SU-DHL-6 (cell line): ENCODE measurements around the gene NRIP3.
A peak's percentile ranks its signal among the peaks of the same experiment; 100 is the strongest.

ENCODE experiments used
- H2AFZ ChIP-seq: fragments of 200-600 bp; sonication (generic); 2 replicates; pipeline ENCODE4 v1.6.1; 2014; ENCODE audit warnings: low read depth, mild to moderate bottlenecking, moderate library complexity, mixed read lengths, antibody characterized with exemption, low read length; ENCODE audit not compliant: severe bottlenecking
- H3F3A ChIP-seq: fragments of 200-600 bp; shearing (Covaris generic); 2 replicates; pipeline ENCODE4 v1.6.0; 2016; ENCODE audit warnings: antibody characterized with exemption, mild to moderate bottlenecking; ENCODE audit not compliant: insufficient read depth
- H3K27ac ChIP-seq: fragments of 200-600 bp; sonication (generic); 2 replicates; pipeline ENCODE4 v1.5.1; 2016; ENCODE audit warnings: low read depth, mild to moderate bottlenecking, low read length, moderate library complexity, mixed read lengths
- H3K27me3 ChIP-seq: fragments of 200-600 bp; sonication (generic), shearing (Covaris generic); 2 replicates; pipeline ENCODE4 v1.6.0; 2014; ENCODE audit warnings: mild to moderate bottlenecking, low read length
- H3K36me3 ChIP-seq: fragments of 200-600 bp; sonication (generic); 2 replicates; pipeline ENCODE4 v1.6.1; 2014; ENCODE audit warnings: mild to moderate bottlenecking, low read length, mixed read lengths
- H3K4me2 ChIP-seq: fragments of 300-600, 200-600 bp; shearing (Covaris generic), sonication (generic); 2 replicates; pipeline ENCODE4 v1.6.0; 2014; ENCODE audit warnings: low read length, low read depth, mild to moderate bottlenecking; ENCODE audit not compliant: poor library complexity, severe bottlenecking
- H3K4me3 ChIP-seq: fragments of 200-600 bp; sonication (generic); 2 replicates; pipeline ENCODE4 v1.5.1; 2014; ENCODE audit warnings: antibody characterized with exemption, low read length, mild to moderate bottlenecking, mixed read lengths; ENCODE audit not compliant: insufficient read depth, poor library complexity, severe bottlenecking
- H3K79me2 ChIP-seq: fragments of 200-600 bp; sonication (generic); 2 replicates; pipeline ENCODE4 v1.6.1; 2014; ENCODE audit warnings: mild to moderate bottlenecking, low read length, moderate library complexity; ENCODE audit not compliant: insufficient read depth
- H3K9ac ChIP-seq: fragments of 200-600 bp; sonication (generic); 2 replicates; pipeline ENCODE4 v1.7.0; 2014; ENCODE audit warnings: mild to moderate bottlenecking, low read length
- H3K9me2 ChIP-seq: fragments of 200-600 bp; sonication (generic); replicated peaks from 2 replicates; pipeline ENCODE4 v1.6.1; 2014; ENCODE audit warnings: low read length; ENCODE audit not compliant: insufficient read depth
- H3K9me3 ChIP-seq: fragments of 200-600 bp; sonication (generic); 2 replicates; pipeline ENCODE4 v1.6.1; 2014; ENCODE audit warnings: low read length, mixed read lengths; ENCODE audit not compliant: insufficient read depth
- H4K20me1 ChIP-seq: fragments of 200-600 bp; sonication (generic); 2 replicates; pipeline ENCODE4 v1.6.1; 2014; ENCODE audit warnings: low read depth, mild to moderate bottlenecking, antibody characterized with exemption, low read length, moderate library complexity, mixed read lengths
- EZH2phosphoT487 ChIP-seq: fragments of 200-600 bp; sonication (generic), shearing (Covaris generic); conservative IDR thresholded peaks from 2 replicates; pipeline ENCODE4 v1.6.1; 2018; ENCODE audit warnings: mild to moderate bottlenecking, antibody characterized with exemption, low read length, moderate library complexity, mixed read lengths
- TF ChIP-seq, protein P1 (sequence below): fragments of 200-600 bp; sonication (generic); IDR thresholded peaks from one replicate; pipeline ENCODE4 v1.5.1; 2017; ENCODE audit warnings: antibody characterized with exemption, mild to moderate bottlenecking, low read length, moderate library complexity; ENCODE audit not compliant: insufficient read depth, poor library complexity, severe bottlenecking

NRIP3 gene

GRCh38 chr11:8964324-8965320, 39.2 kb downstream of the NRIP3 start, which contains the start of gene TMEM9B:
TMEM9B (minus strand) TSS chr11:8964442; CDS start chr11:8964313, 129 bp downstream.
- Histone ChIP-seq H3K27me3 (no peaks in the 10 kb centered on the region), H3K27ac (peak within 1 kb of the TSS; percentile 71), H3K9me3 (no peaks in the 10 kb centered on the region), H2AFZ (peak within 1 kb of the TSS; percentile 65), H3K9me2 (no peaks in the 10 kb centered on the region), H3F3A (peaks cover 3% of the 10 kb centered on the region; the same call in 1 of the 2 replicates), H3K4me2 (peak within 1 kb of the TSS; percentile 72), H3K36me3 (no peaks in the 10 kb centered on the region), H3K4me3 (peak within 1 kb of the TSS; percentile 91), H3K79me2 (peaks cover 44% of the 10 kb centered on the region), H4K20me1 (no peaks in the 10 kb centered on the region), H3K9ac (peak within 1 kb of the TSS; percentile 81)
- no peak for TF ChIP-seq EZH2phosphoT487
- TF ChIP-seq, protein P1, sequence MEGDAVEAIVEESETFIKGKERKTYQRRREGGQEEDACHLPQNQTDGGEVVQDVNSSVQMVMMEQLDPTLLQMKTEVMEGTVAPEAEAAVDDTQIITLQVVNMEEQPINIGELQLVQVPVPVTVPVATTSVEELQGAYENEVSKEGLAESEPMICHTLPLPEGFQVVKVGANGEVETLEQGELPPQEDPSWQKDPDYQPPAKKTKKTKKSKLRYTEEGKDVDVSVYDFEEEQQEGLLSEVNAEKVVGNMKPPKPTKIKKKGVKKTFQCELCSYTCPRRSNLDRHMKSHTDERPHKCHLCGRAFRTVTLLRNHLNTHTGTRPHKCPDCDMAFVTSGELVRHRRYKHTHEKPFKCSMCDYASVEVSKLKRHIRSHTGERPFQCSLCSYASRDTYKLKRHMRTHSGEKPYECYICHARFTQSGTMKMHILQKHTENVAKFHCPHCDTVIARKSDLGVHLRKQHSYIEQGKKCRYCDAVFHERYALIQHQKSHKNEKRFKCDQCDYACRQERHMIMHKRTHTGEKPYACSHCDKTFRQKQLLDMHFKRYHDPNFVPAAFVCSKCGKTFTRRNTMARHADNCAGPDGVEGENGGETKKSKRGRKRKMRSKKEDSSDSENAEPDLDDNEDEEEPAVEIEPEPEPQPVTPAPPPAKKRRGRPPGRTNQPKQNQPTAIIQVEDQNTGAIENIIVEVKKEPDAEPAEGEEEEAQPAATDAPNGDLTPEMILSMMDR = no peak

GRCh38 chr11:8963569-8964323, 40.1 kb downstream of the NRIP3 start:
- H3K4me2 ChIP-seq = peak overlapping the region; percentile 72
- TF ChIP-seq EZH2phosphoT487 = no peak
- TF ChIP-seq, protein P1 = no peak
- peak overlapping the region; percentile 65 for H2AFZ ChIP-seq
- no peaks in the 10 kb centered on the region for H3K9me3 ChIP-seq
- H3K9ac ChIP-seq = peak overlapping the region; percentile 81
- no peaks in the 10 kb centered on the region; the same call in 1 of the 2 replicates for H3K36me3 ChIP-seq
- H3F3A ChIP-seq = peaks cover 3% of the 10 kb centered on the region; the same call in 1 of the 2 replicates
- H3K4me3 ChIP-seq = peak overlapping the region; percentile 91
- H4K20me1 ChIP-seq = no peaks in the 10 kb centered on the region; the same call in 1 of the 2 replicates
- H3K27me3 ChIP-seq = no peaks in the 10 kb centered on the region
- peak overlapping the region; percentile 71 for H3K27ac ChIP-seq
- H3K9me2 ChIP-seq = no peaks in the 10 kb centered on the region
- peaks cover 53% of the 10 kb centered on the region for H3K79me2 ChIP-seq

- H3K27me3 ChIP-seq = no peaks in the 10 kb centered on the region
- no peaks in the 10 kb centered on the region for H3K9me2 ChIP-seq
- H3K9me3 ChIP-seq = no peaks in the 10 kb centered on the region
- TF ChIP-seq, protein P1 = no peak
- no peak for TF ChIP-seq EZH2phosphoT487
- H3K9ac ChIP-seq = peak overlapping the region; percentile 81
- peak overlapping the region; percentile 17; the same call in 1 of the 2 replicates for H3K27ac ChIP-seq
- H3K4me2 ChIP-seq = peak overlapping the region; percentile 72
- peak overlapping the region; percentile 91 for H3K4me3 ChIP-seq
- peaks cover 3% of the 10 kb centered on the region; the same call in 1 of the 2 replicates for H3F3A ChIP-seq
- no peaks in the 10 kb centered on the region; the same call in 1 of the 2 replicates for H4K20me1 ChIP-seq
- H3K36me3 ChIP-seq = no peaks in the 10 kb centered on the region; the same call in 1 of the 2 replicates
- peaks cover 59% of the 10 kb centered on the region for H3K79me2 ChIP-seq
- no peak overlapping the region for H2AFZ ChIP-seq
These were observed 41.0 kb downstream of the NRIP3 start for GRCh38 chr11:8962841-8963240.
